Progenitor cell of endocrine pancreas (in vitro differentiated cells): Measurements from ENCODE around the gene FAM135A. TPM values are rescaled to one million over a fixed set of nuclear protein-coding genes. Genes with fewer than 3 reads are reported as not detected.
"Not testable (repeated sequence)": the region's sequence is repeated elsewhere in the genome, so short reads cannot be mapped to it uniquely, and the experiment has no call there.

Source experiments
- DNase-seq: peaks from one replicate; pipeline ENCODE4 v3.0.0; 2021; ENCODE audit warnings: low spot score; ENCODE audit not compliant: unreplicated experiment
- H3K27ac Mint-ChIP-seq: 2 replicates; pipeline ENCODE4 v1.8.0; 2021; ENCODE audit warnings: mild to moderate bottlenecking, moderate library complexity, mixed read lengths
- H3K27me3 Mint-ChIP-seq: 2 replicates; pipeline ENCODE4 v1.8.0; 2021; ENCODE audit warnings: mixed read lengths
- H3K36me3 Mint-ChIP-seq: 2 replicates; pipeline ENCODE4 v1.8.0; 2022; ENCODE audit warnings: mixed read lengths; ENCODE audit not compliant: insufficient read depth
- H3K4me1 Mint-ChIP-seq: 2 replicates; pipeline ENCODE4 v1.8.0; 2021; ENCODE audit warnings: low read depth, mixed read lengths
- H3K4me3 Mint-ChIP-seq: 2 replicates; pipeline ENCODE4 v1.8.0; 2021; ENCODE audit warnings: low read depth, mild to moderate bottlenecking, moderate library complexity, mixed read lengths
- H3K9me3 Mint-ChIP-seq: 2 replicates; pipeline ENCODE4 v1.8.0; 2021; ENCODE audit warnings: low read depth, mixed read lengths
- total RNA-seq: library from RNA; stranded (reverse); gene quantifications from 2 replicates; pipeline ENCODE4 v1.2.1, GENCODE V29; 2021
- TF ChIP-seq, protein P1 (sequence below): fragments of 200-600 bp; sonication (generic); IDR thresholded peaks from one replicate; pipeline ENCODE4 v1.5.0; 2021; ENCODE audit warnings: antibody characterized with exemption, mild to moderate bottlenecking; ENCODE audit not compliant: unreplicated experiment

FAM135A gene
- total RNA-seq, 1 donor from 2014 or later = 31.9 TPM

DNA sequence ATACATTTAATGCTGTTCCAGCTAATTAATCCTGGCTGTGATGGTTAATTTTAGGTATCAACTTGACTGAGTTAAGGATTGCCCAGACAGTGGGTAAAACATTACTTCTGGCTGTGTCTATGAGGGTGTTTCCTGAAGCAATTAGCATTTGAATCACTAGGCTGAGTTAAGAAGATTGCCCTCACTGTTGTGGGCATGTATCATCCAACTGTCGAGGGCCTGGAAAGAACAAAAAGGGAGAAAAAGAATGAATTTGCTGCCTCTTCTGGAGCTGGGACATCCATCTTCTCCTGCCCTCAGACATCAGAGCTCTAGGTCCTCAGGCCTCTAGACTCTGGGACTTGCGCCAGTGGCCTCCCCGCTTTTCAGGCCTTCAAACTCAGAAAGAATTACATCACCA is 187.7 kb downstream of the FAM135A start:
- no peak for DNase-seq
- TF ChIP-seq, protein P1, sequence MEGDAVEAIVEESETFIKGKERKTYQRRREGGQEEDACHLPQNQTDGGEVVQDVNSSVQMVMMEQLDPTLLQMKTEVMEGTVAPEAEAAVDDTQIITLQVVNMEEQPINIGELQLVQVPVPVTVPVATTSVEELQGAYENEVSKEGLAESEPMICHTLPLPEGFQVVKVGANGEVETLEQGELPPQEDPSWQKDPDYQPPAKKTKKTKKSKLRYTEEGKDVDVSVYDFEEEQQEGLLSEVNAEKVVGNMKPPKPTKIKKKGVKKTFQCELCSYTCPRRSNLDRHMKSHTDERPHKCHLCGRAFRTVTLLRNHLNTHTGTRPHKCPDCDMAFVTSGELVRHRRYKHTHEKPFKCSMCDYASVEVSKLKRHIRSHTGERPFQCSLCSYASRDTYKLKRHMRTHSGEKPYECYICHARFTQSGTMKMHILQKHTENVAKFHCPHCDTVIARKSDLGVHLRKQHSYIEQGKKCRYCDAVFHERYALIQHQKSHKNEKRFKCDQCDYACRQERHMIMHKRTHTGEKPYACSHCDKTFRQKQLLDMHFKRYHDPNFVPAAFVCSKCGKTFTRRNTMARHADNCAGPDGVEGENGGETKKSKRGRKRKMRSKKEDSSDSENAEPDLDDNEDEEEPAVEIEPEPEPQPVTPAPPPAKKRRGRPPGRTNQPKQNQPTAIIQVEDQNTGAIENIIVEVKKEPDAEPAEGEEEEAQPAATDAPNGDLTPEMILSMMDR = no peak
- H3K27ac Mint-ChIP-seq = no peak overlapping the region
- H3K36me3 Mint-ChIP-seq = no peaks in the 10 kb centered on the region
- H3K9me3 Mint-ChIP-seq = peaks cover 14% of the 10 kb centered on the region
- no peak overlapping the region for H3K4me3 Mint-ChIP-seq
- no peaks in the 10 kb centered on the region for H3K4me1 Mint-ChIP-seq
- no peaks in the 10 kb centered on the region for H3K27me3 Mint-ChIP-seq

DNA sequence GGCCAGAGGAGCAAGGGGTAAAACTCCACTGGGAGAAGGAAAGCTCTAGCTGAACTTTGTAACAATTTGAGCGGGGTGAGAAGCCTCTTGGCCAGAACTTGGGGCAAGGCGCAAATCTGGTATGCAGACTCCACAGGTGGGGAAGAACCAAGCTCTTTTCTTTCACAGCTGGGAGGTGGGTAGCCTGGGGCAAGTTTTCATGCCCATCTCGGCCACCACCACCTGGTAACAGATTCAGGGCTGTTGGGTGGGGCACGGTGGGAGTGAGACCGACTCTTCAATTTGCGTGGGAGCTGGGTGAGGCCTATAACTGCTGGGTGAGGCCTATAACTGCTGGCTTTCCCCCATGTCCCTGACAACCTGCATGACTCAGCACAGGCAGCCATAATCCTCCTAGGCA is 190.9 kb downstream of the FAM135A start:
- no peaks in the 10 kb centered on the region for H3K27me3 Mint-ChIP-seq
- no peak for DNase-seq
- TF ChIP-seq, protein P1 = no peak
- H3K4me1 Mint-ChIP-seq = no peaks in the 10 kb centered on the region
- H3K36me3 Mint-ChIP-seq = no peaks in the 10 kb centered on the region
- peaks cover 15% of the 10 kb centered on the region for H3K9me3 Mint-ChIP-seq
- H3K27ac Mint-ChIP-seq = no peak overlapping the region
- no peak overlapping the region for H3K4me3 Mint-ChIP-seq

DNA sequence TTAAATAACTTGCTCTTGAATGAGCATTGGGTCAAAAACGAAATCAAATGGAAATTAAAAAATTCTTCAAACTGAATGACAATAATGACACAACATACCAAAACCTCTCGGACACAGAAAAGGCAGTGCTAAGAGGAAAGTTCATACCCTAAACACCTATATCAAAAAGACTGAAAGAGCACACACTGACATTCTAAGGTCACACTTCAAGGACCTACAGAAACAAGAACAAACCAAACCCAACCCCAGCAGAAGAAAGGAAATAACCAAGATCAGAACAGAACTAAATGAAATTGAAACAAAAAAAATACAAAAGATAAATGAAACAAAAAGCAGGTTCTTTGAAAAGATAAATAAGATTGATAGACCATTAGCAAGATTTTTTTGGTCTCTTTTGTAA is 194.1 kb downstream of the FAM135A start:
- H3K9me3 Mint-ChIP-seq = peaks cover 15% of the 10 kb centered on the region
- DNase-seq, H3K27ac Mint-ChIP-seq, H3K27me3 Mint-ChIP-seq, H3K36me3 Mint-ChIP-seq, H3K4me1 Mint-ChIP-seq, H3K4me3 Mint-ChIP-seq: not testable (repeated sequence)

DNA sequence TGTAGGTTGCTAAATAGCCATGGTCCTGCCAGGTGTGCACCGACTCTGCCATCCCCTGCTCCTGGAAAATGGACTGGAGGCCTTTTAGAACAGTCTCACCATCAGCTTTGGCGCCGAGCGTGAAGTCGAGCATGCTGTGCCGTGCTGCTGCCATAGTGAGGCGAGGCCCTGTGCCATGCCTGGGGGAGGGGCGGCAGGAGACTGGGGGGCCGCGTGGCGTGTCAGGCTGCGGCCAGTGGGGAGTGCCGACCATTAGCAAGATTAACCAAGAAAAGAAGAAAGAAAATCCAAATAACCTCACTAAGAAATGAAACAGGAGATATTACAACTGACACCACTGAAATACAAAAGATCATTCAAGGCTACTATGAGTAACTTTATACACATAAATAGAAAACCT is 195.9 kb downstream of the FAM135A start:
- not testable (repeated sequence) for H3K4me3 Mint-ChIP-seq, H3K9me3 Mint-ChIP-seq, DNase-seq, H3K27me3 Mint-ChIP-seq, H3K36me3 Mint-ChIP-seq, H3K27ac Mint-ChIP-seq, H3K4me1 Mint-ChIP-seq

Other genes starting within 250 kb of the FAM135A start
- 5.5 and 8.1 TPM in 2 replicates for gene COL9A1, start 110.4 kb upstream of the FAM135A start, total RNA-seq
- 14.9 and 17.2 TPM in 2 replicates for gene SDHAF4, start 153.4 kb downstream of the FAM135A start, total RNA-seq